LHCN-M2 (cell line): Measurements from ENCODE around the gene RWDD3. TPM values are rescaled to one million over a fixed set of nuclear protein-coding genes. Genes with fewer than 3 reads are reported as not detected.

Experiments
- DNase-seq: peaks from one replicate; pipeline ENCODE4 v3.0.0-alpha.2; 2012; ENCODE audit warnings: low read depth
- total RNA-seq: library from RNA; depleted of rRNA; stranded (reverse); fragments of >200 nt; gene quantifications from 2 replicates; pipeline ENCODE4 v1.2.3, GENCODE V29; 2014; rRNA removed

RWDD3 gene
- total RNA-seq, 1 experiment from 2014 or later = 10.2 TPM

DNA sequence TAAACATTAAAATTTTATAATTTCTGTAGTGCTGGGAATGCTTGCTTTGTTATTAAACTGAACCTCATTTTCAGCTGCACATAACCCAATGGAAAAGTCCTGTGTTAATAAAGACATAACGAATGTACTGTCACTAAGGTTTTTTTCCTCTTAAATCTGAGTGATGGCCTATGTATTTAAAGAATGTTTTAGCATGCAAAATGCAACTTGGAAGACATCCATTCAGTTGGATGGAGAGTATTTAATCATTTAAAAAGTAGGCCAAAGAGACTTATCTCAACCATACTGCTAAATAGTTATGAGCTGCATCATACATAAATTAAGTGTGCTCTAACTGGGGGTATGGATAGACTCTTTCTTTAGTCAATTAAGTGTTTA, 48.5 kb downstream of the RWDD3 start:
- no peak for DNase-seq

- DNase-seq = no peak
Observed at GRCh38 chr1:95284420-95284819, 50.4 kb downstream of the RWDD3 start.

GRCh38 chr1:95286479-95286878, 52.5 kb downstream of the RWDD3 start:
- no peak for DNase-seq

DNA sequence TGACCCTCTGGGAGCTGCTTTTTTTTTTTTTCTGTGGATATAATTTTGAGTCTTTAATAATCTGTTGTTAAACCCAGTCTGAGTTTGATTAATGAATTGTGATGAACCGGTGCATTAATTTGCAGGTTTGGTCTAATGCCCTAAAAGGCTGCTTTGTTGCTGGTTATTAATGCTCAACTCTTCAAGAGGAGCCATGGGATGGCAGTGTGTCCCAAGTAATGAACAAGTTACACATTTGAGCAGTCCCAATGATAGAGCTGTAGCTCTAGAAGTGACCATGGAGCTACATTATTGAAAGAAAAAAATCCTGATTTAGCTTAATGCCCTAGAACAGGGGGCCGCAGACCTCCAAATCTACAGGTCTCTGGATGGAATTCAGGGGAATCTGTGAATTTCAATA, 53.1 kb downstream of the RWDD3 start:
- no peak for DNase-seq

GRCh38 chr1:95287825-95288224, 53.8 kb downstream of the RWDD3 start:
- DNase-seq = no peak

Other genes starting within 250 kb of the RWDD3 start
- gene ALG14, start 161.3 kb upstream of the RWDD3 start, total RNA-seq = 1.5 and 2.7 TPM in 2 replicates
- 0.32 and 0.75 TPM in 2 replicates for gene TLCD4, start 116.9 kb upstream of the RWDD3 start, total RNA-seq